Duodenal mucosa (tissue), 2 donors: ENCODE measurements around the gene POLR2J.
A peak's percentile ranks its signal among the peaks of the same experiment; 100 is the strongest.

Experiments used
- H3K27ac ChIP-seq: one replicate; pipeline ENCODE4 v1.7.0; 2013; ENCODE audit warnings: low read depth, low read length
- H3K27me3 ChIP-seq, 2 donors: one replicate each; pipeline ENCODE4 v1.7.0; 2013; ENCODE audit warnings: low read length in 2 of 2, control low read depth in 1 of 2; ENCODE audit not compliant: insufficient read depth in 2 of 2, control insufficient read depth in 1 of 2
- H3K36me3 ChIP-seq, 2 donors: one replicate each; pipeline ENCODE4 v1.7.0; 2013; ENCODE audit warnings: low read length in 2 of 2, control low read depth in 1 of 2; ENCODE audit not compliant: insufficient read depth in 2 of 2, control insufficient read depth in 1 of 2
- H3K4me1 ChIP-seq, 2 donors: one replicate each; pipeline ENCODE4 v1.7.0; 2013; ENCODE audit warnings: low read length in 2 of 2, control low read depth in 1 of 2; ENCODE audit not compliant: insufficient read depth in 2 of 2, control insufficient read depth in 1 of 2
- H3K4me3 ChIP-seq, 2 donors: one replicate each; pipeline ENCODE4 v1.7.0; 2013; ENCODE audit warnings: low read length in 2 of 2, low read depth in 1 of 2
- H3K9ac ChIP-seq, 2 donors: one replicate each; pipeline ENCODE4 v1.7.0; 2013; ENCODE audit warnings: low read length in 2 of 2, low read depth in 1 of 2
- H3K9me3 ChIP-seq, 2 donors: one replicate each; pipeline ENCODE4 v1.7.0; 2013; ENCODE audit warnings: low read length in 2 of 2, control low read depth in 1 of 2; ENCODE audit not compliant: control insufficient read depth in 1 of 2

Gene POLR2J

GRCh38 chr7:102434039-102434486 is 44.7 kb downstream of the POLR2J start:
- Histone ChIP-seq H3K4me1 (peaks cover 14 to 20% of the 10 kb centered on the region in 2 donors), H3K9ac (peak overlapping the region; percentile 47 to 54), H3K4me3 (peak overlapping the region; percentile 70 to 73), H3K27ac (no peak overlapping the region), H3K27me3 (peaks cover 0 to 6% of the 10 kb centered on the region in 2 donors), H3K9me3 (no peaks in the 10 kb centered on the region), H3K36me3 (peaks cover 0 to 1% of the 10 kb centered on the region in 2 donors)

- Histone ChIP-seq H3K27ac (peak within 1 kb of the TSS; percentile 85), H3K9ac (peak within 1 kb of the TSS; percentile 54 to 64), H3K36me3 (no peaks in the 10 kb centered on the region), H3K9me3 (no peaks in the 10 kb centered on the region), H3K27me3 (peaks cover 0 to 6% of the 10 kb centered on the region in 2 donors), H3K4me3 (peak within 1 kb of the TSS; percentile 70 to 73), H3K4me1 (peaks cover 14 to 20% of the 10 kb centered on the region in 2 donors)
These were observed 45.3 kb downstream of the POLR2J start, which contains the start of gene ORAI2 for GRCh38 chr7:102433219-102434038. TSS of gene ORAI2 (plus strand) at chr7:102433575. CDS start at chr7:102438957, 5,382 bp downstream.

GRCh38 chr7:102432442-102433218 is 46.1 kb downstream of the POLR2J start:
- H3K4me1 ChIP-seq = peaks cover 14 to 20% of the 10 kb centered on the region in 2 donors
- H3K4me3 ChIP-seq = peak overlapping the region; percentile 47 to 61
- H3K27ac ChIP-seq = peak overlapping the region; percentile 85
- H3K9me3 ChIP-seq = no peaks in the 10 kb centered on the region
- H3K27me3 ChIP-seq = peaks cover 0 to 6% of the 10 kb centered on the region in 2 donors
- H3K9ac ChIP-seq = peak overlapping the region; percentile 18 to 64
- no peaks in the 10 kb centered on the region for H3K36me3 ChIP-seq

- H3K27ac ChIP-seq = peak overlapping the region; percentile 55
- peak overlapping the region in 1 of 2 donors; percentile 9 for H3K4me3 ChIP-seq
- peaks cover 18 to 26% of the 10 kb centered on the region in 2 donors for H3K4me1 ChIP-seq
- H3K36me3 ChIP-seq = peaks cover 0 to 5% of the 10 kb centered on the region in 2 donors
- H3K27me3 ChIP-seq = peaks cover 0 to 6% of the 10 kb centered on the region in 2 donors
- H3K9me3 ChIP-seq = no peaks in the 10 kb centered on the region
- peak overlapping the region in 1 of 2 donors; percentile 20 for H3K9ac ChIP-seq
These were observed 47.0 kb downstream of the POLR2J start for GRCh38 chr7:102431617-102432298.

GRCh38 chr7:102429141-102429899 is 49.4 kb downstream of the POLR2J start:
- Histone ChIP-seq H3K4me3 (no peak overlapping the region), H3K27me3 (peaks cover 0 to 3% of the 10 kb centered on the region in 2 donors), H3K36me3 (peaks cover 5 to 22% of the 10 kb centered on the region in 2 donors), H3K4me1 (peaks cover 25 to 46% of the 10 kb centered on the region in 2 donors), H3K9ac (no peak overlapping the region), H3K27ac (peak overlapping the region; percentile 10), H3K9me3 (no peaks in the 10 kb centered on the region)

GRCh38 chr7:102427019-102427405 is 51.7 kb downstream of the POLR2J start:
- Histone ChIP-seq H3K27ac (peak overlapping the region; percentile 92), H3K4me3 (peak overlapping the region; percentile 33 to 35), H3K9me3 (no peaks in the 10 kb centered on the region), H3K27me3 (no peaks in the 10 kb centered on the region), H3K4me1 (peaks cover 23 to 48% of the 10 kb centered on the region in 2 donors), H3K9ac (peak overlapping the region; percentile 10 to 55), H3K36me3 (peaks cover 5 to 27% of the 10 kb centered on the region in 2 donors)

- Histone ChIP-seq H3K27me3 (no peaks in the 10 kb centered on the region), H3K4me3 (peak overlapping the region; percentile 33 to 45), H3K36me3 (peaks cover 5 to 31% of the 10 kb centered on the region in 2 donors), H3K9ac (peak overlapping the region; percentile 55 to 69), H3K9me3 (no peaks in the 10 kb centered on the region), H3K4me1 (peaks cover 22 to 42% of the 10 kb centered on the region in 2 donors), H3K27ac (peak overlapping the region; percentile 92)
These were observed 52.3 kb downstream of the POLR2J start for GRCh38 chr7:102426268-102427018.

- Histone ChIP-seq H3K27me3 (no peaks in the 10 kb centered on the region), H3K36me3 (peaks cover 5 to 35% of the 10 kb centered on the region in 2 donors), H3K27ac (peak overlapping the region; percentile 92)
These were observed 53.0 kb downstream of the POLR2J start for GRCh38 chr7:102425639-102426267.

More at GRCh38 chr7:102425639-102426267, 53.0 kb downstream of the POLR2J start:
- Histone ChIP-seq H3K4me3 (peak overlapping the region; percentile 45 to 50), H3K4me1 (peaks cover 19 to 37% of the 10 kb centered on the region in 2 donors), H3K9ac (peak overlapping the region; percentile 55 to 69), H3K9me3 (no peaks in the 10 kb centered on the region)
